HepG2 (cell line): ENCODE results near the gene GZF1. TPM values are rescaled to one million over a fixed set of nuclear protein-coding genes. Genes with fewer than 3 reads are reported as not detected.

Experiments
- ASH2L ChIP-seq: fragments of 300-600, 200-600 bp; sonication (generic); IDR thresholded peaks from 2 replicates; pipeline ENCODE4 v1.7.0; 2017; ENCODE audit warnings: low read depth, mild to moderate bottlenecking, moderate library complexity, mixed read lengths, low read length; ENCODE audit not compliant: insufficient read length
- ATF1 ChIP-seq: IDR thresholded peaks from 2 replicates; pipeline ENCODE4 v1.6.1; 2016; ENCODE audit warnings: mild to moderate bottlenecking, control low read depth
- ATM ChIP-seq: fragments of 450-650 bp; IDR thresholded peaks from 2 replicates; pipeline ENCODE4 v1.7.1; 2017; ENCODE audit warnings: mild to moderate bottlenecking, borderline replicate concordance
- BCL6 ChIP-seq: IDR thresholded peaks from 2 replicates; pipeline ENCODE4 v1.6.1; 2016; ENCODE audit warnings: missing genetic modification reagents, missing compliant biosample characterization
- BRF2 ChIP-seq: sonication (generic); formaldehyde crosslinking; IDR thresholded peaks from 2 replicates; pipeline ENCODE4 v1.8.1; 2022; ENCODE audit warnings: mild to moderate bottlenecking, missing genetic modification reagents
- GRHL1 ChIP-seq: sonication (generic); formaldehyde crosslinking; conservative IDR thresholded peaks from 2 replicates; pipeline ENCODE4 v1.8.0; 2022; ENCODE audit warnings: missing genetic modification reagents
- GTF2F1 ChIP-seq: fragments of 150-350 bp; IDR thresholded peaks from 2 replicates; pipeline ENCODE4 v1.6.1; 2014; ENCODE audit warnings: low read length
- MIER2 ChIP-seq: IDR thresholded peaks from 2 replicates; pipeline ENCODE4 v1.6.1; 2016; ENCODE audit warnings: missing biosample characterization, missing genetic modification reagents
- MIXL1 ChIP-seq: IDR thresholded peaks from 2 replicates; pipeline ENCODE4 v1.6.1; 2016
- RARG ChIP-seq: sonication (generic); formaldehyde crosslinking; IDR thresholded peaks from 2 replicates; pipeline ENCODE4 v1.4.0; 2020; ENCODE audit warnings: low read depth, mild to moderate bottlenecking, missing genetic modification reagents
- RCOR2 ChIP-seq: IDR thresholded peaks from 2 replicates; pipeline ENCODE4 v1.6.1; 2016; ENCODE audit warnings: missing biosample characterization, missing genetic modification reagents
- RERE ChIP-seq: IDR thresholded peaks from 2 replicates; pipeline ENCODE4 v1.6.1; 2016; ENCODE audit warnings: low read depth, missing genetic modification reagents, missing compliant biosample characterization
- THAP11 ChIP-seq: IDR thresholded peaks from 2 replicates; pipeline ENCODE4 v1.6.1; 2016; ENCODE audit warnings: missing biosample characterization, missing genetic modification reagents
- ZKSCAN8 ChIP-seq: IDR thresholded peaks from 2 replicates; pipeline ENCODE4 v1.6.1; 2016; ENCODE audit warnings: borderline replicate concordance, missing genetic modification reagents, missing compliant biosample characterization
- ZNF207 ChIP-seq: fragments of 450-650 bp; IDR thresholded peaks from 2 replicates; pipeline ENCODE4 v1.6.1; 2016; ENCODE audit warnings: antibody characterized with exemption, borderline replicate concordance
- ZNF225 ChIP-seq: sonication (generic); formaldehyde crosslinking; IDR thresholded peaks from 2 replicates; pipeline ENCODE4 v1.4.0; 2020; ENCODE audit warnings: mild to moderate bottlenecking, missing genetic modification reagents
- ZNF577 ChIP-seq: sonication (generic); formaldehyde crosslinking; IDR thresholded peaks from 2 replicates; pipeline ENCODE4 v1.4.0; 2020; ENCODE audit warnings: mild to moderate bottlenecking, low read depth, missing genetic modification reagents, borderline replicate concordance
- ZNF784 ChIP-seq: sonication (generic); formaldehyde crosslinking; IDR thresholded peaks from 2 replicates; pipeline ENCODE4 v1.5.1; 2020; ENCODE audit warnings: missing genetic modification reagents, mild to moderate bottlenecking, borderline replicate concordance
- ZSCAN9 ChIP-seq: IDR thresholded peaks from 2 replicates; pipeline ENCODE4 v1.6.1; 2016; ENCODE audit warnings: borderline replicate concordance
- polyA plus RNA-seq, 8 experiments: library from polyadenylated mRNA; depleted of rRNA in 3 of 8; stranded (reverse) in 7 of 8; unstranded in 1 of 8; fragments of >200 nt; fragmentation: Illumina TruSeq in 4 of 8; extraction: Trizol in 4 of 8; gene quantifications; 2 replicates each; pipeline versions ENCODE4 v1.2.1 to v1.2.3, GENCODE V29; 2011 to 2016; ENCODE audit warnings: low read depth in 4 of 8, missing spikeins in 1 of 8, mixed read lengths in 1 of 8; ENCODE audit not compliant: insufficient read depth in 1 of 8
- total RNA-seq, 5 experiments: library from RNA; depleted of rRNA; stranded (reverse); fragments of >200 nt; fragmentation: Illumina TruSeq; extraction: Trizol; gene quantifications; 2 replicates each; pipeline ENCODE4 v1.2.3, GENCODE V29; 2016; ENCODE audit warnings: low read depth in 1 of 5

Gene GZF1
- total and polyA plus RNA-seq, 2 of the 13 experiments (the other 11 are each of a cell fraction or from before 2014, with no cell fraction given), result 16.9 to 26.0 TPM

GRCh38 chr20:23357767-23358562, 4.0 kb upstream of the GZF1 start (continued):
- peak; percentile 76 for TF ChIP-seq ZNF784 (CRISPR knock-in tag)
- TF ChIP-seq MIER2 (CRISPR knock-in tag), result no peak
- peak; percentile 99 for TF ChIP-seq ATF1
- TF ChIP-seq RERE (CRISPR knock-in tag), result 0 out of 2 replicates have a peak, but pooled peaks have one; percentile 19
- TF ChIP-seq ATM, result no peak
- peak; percentile 64; the same call in 1 of the 2 replicates for TF ChIP-seq BCL6 (CRISPR knock-in tag)
- peak; percentile 90 for TF ChIP-seq ZNF225 (CRISPR knock-in tag)
- peak; percentile 95 for TF ChIP-seq THAP11 (CRISPR knock-in tag)
- peak; percentile 64; the same call in 1 of the 2 replicates for TF ChIP-seq ZSCAN9
- no peak for TF ChIP-seq GTF2F1
- TF ChIP-seq RCOR2 (CRISPR knock-in tag), result peak; percentile 57; the same call in 1 of the 2 replicates
- peak; percentile 88; the same call in 1 of the 2 replicates for TF ChIP-seq ZKSCAN8 (CRISPR knock-in tag)
- no peak for TF ChIP-seq ZNF207
- no peak for TF ChIP-seq GRHL1 (CRISPR knock-in tag)
- peak; percentile 96 for TF ChIP-seq ASH2L
- no peak for TF ChIP-seq ZNF577 (CRISPR knock-in tag)
- no peak for TF ChIP-seq RARG (CRISPR knock-in tag)
- no peak for TF ChIP-seq BRF2
- TF ChIP-seq MIXL1, result peak; percentile 35; the same call in 1 of the 2 replicates
